GM20000 (cell line): ENCODE results near the gene MAGI3.

Experiments used
- DNase-seq: peaks from one replicate; pipeline ENCODE4 v3.0.0; 2012; ENCODE audit warnings: low spot score
- CTCF ChIP-seq: IDR thresholded peaks from 2 replicates; pipeline ENCODE4 v1.5.1; 2012; ENCODE audit warnings: mild to moderate bottlenecking, control low read depth; ENCODE audit errors: extremely low read depth, missing control alignments

The MAGI3 gene

GRCh38 chr1:113648478-113648877 lies 258.2 kb downstream of the MAGI3 start:
- TF ChIP-seq CTCF: no peak
- no peak for DNase-seq

- DNase-seq: no peak
- TF ChIP-seq CTCF: no peak
These were observed 262.5 kb downstream of the MAGI3 start for GRCh38 chr1:113652771-113653170.

DNA sequence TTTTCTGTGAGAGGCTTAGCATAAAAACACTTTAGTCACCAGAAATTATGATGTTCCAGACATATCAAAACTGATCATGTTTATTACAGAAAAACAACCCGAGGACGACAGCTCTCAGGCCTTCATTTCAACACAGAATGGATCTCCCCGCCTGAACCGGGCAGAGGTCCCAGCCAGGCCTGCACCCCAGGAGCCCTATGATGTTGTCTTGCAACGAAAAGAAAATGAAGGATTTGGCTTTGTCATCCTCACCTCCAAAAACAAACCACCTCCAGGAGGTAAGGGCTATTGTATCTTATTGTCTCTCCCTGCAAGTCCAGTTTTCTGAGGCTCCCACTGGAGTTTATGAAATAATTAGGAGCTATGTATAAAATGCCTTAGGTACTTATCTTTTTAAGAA lies 263.4 kb downstream of the MAGI3 start:
- no peak for DNase-seq
- TF ChIP-seq CTCF: no peak

DNA sequence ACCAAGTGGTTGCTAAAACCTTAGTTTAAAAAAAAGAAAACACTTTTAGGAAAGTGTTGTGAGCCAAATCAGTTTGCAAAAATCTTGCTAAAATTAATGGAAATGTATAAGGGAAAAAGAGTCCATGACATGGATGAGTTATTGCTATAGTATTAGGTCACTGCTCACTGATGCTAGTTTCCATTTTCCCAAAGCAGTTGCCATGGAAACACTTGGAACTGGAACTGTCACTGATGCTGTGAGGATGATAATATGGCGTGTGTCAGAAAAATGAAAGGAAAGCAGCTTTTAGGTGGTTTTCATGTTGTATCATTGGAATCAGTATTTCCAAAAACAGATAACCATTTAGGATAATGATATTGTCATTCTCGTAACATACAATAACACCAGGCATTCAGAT lies 264.6 kb downstream of the MAGI3 start:
- no peak for DNase-seq
- no peak for TF ChIP-seq CTCF

- no peak for TF ChIP-seq CTCF
- no peak for DNase-seq
These were observed 266.8 kb downstream of the MAGI3 start for GRCh38 chr1:113657126-113657525.

- no peak for DNase-seq
- TF ChIP-seq CTCF: no peak
These were observed 267.3 kb downstream of the MAGI3 start for GRCh38 chr1:113657556-113658063.

DNA sequence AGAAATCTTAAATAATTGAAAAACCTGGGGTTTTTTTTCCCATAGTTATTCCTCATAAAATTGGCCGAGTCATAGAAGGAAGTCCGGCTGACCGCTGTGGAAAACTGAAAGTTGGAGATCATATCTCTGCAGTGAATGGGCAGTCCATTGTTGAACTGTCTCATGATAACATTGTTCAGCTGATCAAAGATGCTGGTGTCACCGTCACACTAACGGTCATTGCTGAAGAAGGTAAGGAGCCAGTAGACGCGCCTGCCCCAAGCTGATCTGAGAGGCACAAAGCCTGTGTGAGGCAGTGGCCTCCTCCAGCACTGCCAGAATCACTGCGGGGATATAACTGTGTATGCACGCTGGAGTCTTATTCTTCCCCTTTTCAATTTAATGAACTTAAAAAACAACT lies 268.7 kb downstream of the MAGI3 start:
- TF ChIP-seq CTCF: no peak
- no peak for DNase-seq
